PC-3 (cell line): ENCODE results near the gene TSPAN33. TPM values are rescaled to one million over a fixed set of nuclear protein-coding genes. Genes with fewer than 3 reads are reported as not detected.

ENCODE experiments used
- ATAC-seq: fragments of 200-7000 bp; cut with Tn5 transposase; 2 replicates; pipeline ENCODE4 v1.9.1; 2020; ENCODE audit warnings: mild to moderate bottlenecking, moderate library complexity
- BruUV-seq: library from RNA; stranded (reverse); fragments of 400-500 nt; replicated peaks from 2 replicates; lab custom pipeline; 2021; lab: Mats Ljungman, UMichigan
- CTCF ChIA-PET: fragments of 300-600 bp; sonication (Branson Sonifier 250); formaldehyde crosslinking; loops from one replicate; lab custom pipeline; 2022; ENCODE audit warnings: antibody characterized with exemption; lab: Charles Lee
- POLR2A ChIA-PET: fragments of 300-600 bp; sonication (Branson Sonifier 250); formaldehyde crosslinking; loops from one replicate; lab custom pipeline; 2022; ENCODE audit warnings: antibody characterized with exemption; ENCODE audit not compliant: unreplicated experiment; lab: Charles Lee
- DNase-seq: peaks from one replicate; pipeline ENCODE4 v3.0.0-alpha.2; 2015
- H2AFZ ChIP-seq: fragments of 300-600 bp; sonication (generic); 2 replicates; pipeline ENCODE4 v1.6.0; 2016; ENCODE audit warnings: antibody characterized with exemption, low read length
- H3F3A ChIP-seq: fragments of 300-600 bp; sonication (generic); one replicate; pipeline ENCODE4 v1.6.0; 2017; ENCODE audit warnings: antibody characterized with exemption, low read length, control low read depth, mild to moderate bottlenecking; ENCODE audit not compliant: unreplicated experiment
- H3K27ac ChIP-seq: fragments of 300-600 bp; sonication (generic); 2 replicates; pipeline ENCODE4 v1.5.1; 2016; ENCODE audit warnings: mild to moderate bottlenecking, low read length
- H3K27me3 ChIP-seq: fragments of 300-600 bp; sonication (generic); 2 replicates; pipeline ENCODE4 v1.6.1; 2016; ENCODE audit warnings: low read length, mixed read lengths
- H3K36me3 ChIP-seq: fragments of 300-600 bp; sonication (generic); 2 replicates; pipeline ENCODE4 v1.6.1; 2016; ENCODE audit warnings: low read depth, mixed run types, low read length, mixed read lengths
- H3K4me1 ChIP-seq: fragments of 300-600 bp; sonication (generic); 2 replicates; pipeline ENCODE4 v1.5.1; 2016; ENCODE audit warnings: low read length; ENCODE audit not compliant: insufficient read depth
- H3K4me2 ChIP-seq: fragments of 300-600 bp; sonication (generic); 2 replicates; pipeline ENCODE4 v1.6.0; 2016; ENCODE audit warnings: low read length
- H3K4me3 ChIP-seq: fragments of 300-600 bp; sonication (generic); 2 replicates; pipeline ENCODE4 v1.5.1; 2016; ENCODE audit warnings: mild to moderate bottlenecking, low read length, mixed read lengths
- H3K79me2 ChIP-seq: fragments of 300-600 bp; sonication (generic); 2 replicates; pipeline ENCODE4 v1.6.1; 2017; ENCODE audit warnings: low read length, mixed read lengths
- H3K9ac ChIP-seq: fragments of 300-600 bp; sonication (generic); 2 replicates; pipeline ENCODE4 v1.6.0; 2016; ENCODE audit warnings: mild to moderate bottlenecking, low read length
- H3K9me2 ChIP-seq: fragments of 300-600 bp; sonication (generic); replicated peaks from 2 replicates; pipeline ENCODE4 v1.6.1; 2016; ENCODE audit warnings: mixed run types, low read length, mixed read lengths
- H3K9me3 ChIP-seq: fragments of 300-600 bp; sonication (generic); 2 replicates; pipeline ENCODE4 v1.6.1; 2016; ENCODE audit warnings: low read length, mixed read lengths
- H4K20me1 ChIP-seq: fragments of 300-600 bp; sonication (generic); 2 replicates; pipeline ENCODE4 v1.6.1; 2016; ENCODE audit warnings: low read length, mixed read lengths
- EZH2 ChIP-seq: fragments of 300-600 bp; sonication (generic); IDR thresholded peaks from one replicate; pipeline ENCODE4 v1.6.1; 2017; ENCODE audit warnings: antibody characterized with exemption, mild to moderate bottlenecking, low read length; ENCODE audit not compliant: unreplicated experiment
- EZH2phosphoT487 ChIP-seq: fragments of 300-600 bp; sonication (generic); IDR thresholded peaks from 2 replicates; pipeline ENCODE4 v1.6.1; 2018; ENCODE audit warnings: mild to moderate bottlenecking, antibody characterized with exemption, low read length, borderline replicate concordance
- intact Hi-C: fragments of 100-400 bp; cut with micrococcal nuclease; formaldehyde crosslinking; loops from 2 replicates; pipeline ENCODE4 v1.9.0; 2023
- total RNA-seq: library from RNA; depleted of rRNA; stranded (reverse); fragments of >200 nt; gene quantifications from 2 replicates; pipeline ENCODE4 v1.2.3, GENCODE V29; 2014
- TF ChIP-seq, protein P1 (sequence below): fragments of 300-600 bp; sonication (generic); conservative IDR thresholded peaks from 2 replicates; pipeline ENCODE4 v1.5.1; 2017; ENCODE audit warnings: antibody characterized with exemption, low read depth, mild to moderate bottlenecking, low read length

The TSPAN33 gene
- total RNA-seq, 1 experiment from 2014 or later, result 23.7 TPM

DNA sequence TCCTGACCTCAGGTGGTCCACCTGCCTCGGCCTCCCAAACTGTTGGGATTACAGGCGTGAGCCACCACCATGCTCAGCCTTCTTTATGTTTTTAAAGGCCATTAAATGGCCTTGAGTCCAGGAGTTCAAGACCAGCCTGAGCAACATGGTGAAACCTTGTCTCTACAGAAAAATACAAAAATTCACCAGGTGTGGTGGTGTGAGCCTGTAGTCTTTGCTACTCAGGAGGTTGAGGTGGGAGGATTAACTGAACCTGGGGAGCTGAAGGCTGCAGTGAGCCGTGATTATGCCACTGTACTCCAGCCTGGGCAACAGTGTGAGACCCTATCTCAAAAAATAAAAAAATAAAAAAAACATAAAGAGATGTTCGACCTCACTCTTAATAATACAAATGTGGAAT, 54.9 kb downstream of the TSPAN33 start:
- no peaks in the 10 kb centered on the region for H3K9me2 ChIP-seq

DNA sequence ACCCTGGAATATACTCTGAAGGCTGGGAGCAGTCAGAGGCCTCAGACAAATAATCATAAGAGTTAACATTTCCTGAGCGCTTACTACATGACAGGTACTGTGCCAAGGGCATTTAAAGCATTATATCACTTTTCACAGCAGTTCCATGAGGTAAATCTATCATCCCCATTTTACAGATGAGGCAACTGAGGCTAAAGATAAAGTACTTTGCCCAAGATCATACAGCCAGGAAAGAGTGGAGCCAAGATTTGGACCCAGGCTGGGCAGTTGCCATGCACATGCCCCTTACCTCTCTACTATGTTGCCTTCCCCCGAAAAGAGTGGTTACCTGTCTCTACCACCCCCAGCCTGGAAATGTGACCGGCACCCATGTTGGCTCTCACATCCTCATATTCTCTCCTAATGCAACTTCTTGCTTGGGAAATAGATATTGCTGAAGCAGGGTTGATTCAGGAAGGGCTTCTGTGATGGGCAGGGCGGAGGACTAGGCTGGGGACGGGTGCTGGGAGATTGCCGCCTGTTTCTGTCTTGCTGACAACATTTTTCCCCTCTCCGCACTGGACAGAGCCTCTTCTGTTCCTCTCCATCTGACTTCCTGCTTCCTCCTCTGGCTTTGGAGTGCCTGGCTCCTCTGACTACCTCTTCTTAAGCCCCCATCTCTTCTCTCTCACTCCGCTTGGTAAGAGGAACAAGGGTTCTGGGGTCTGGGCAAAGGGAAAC, 57.7 kb downstream of the TSPAN33 start:
- Histone ChIP-seq H3K36me3 (no peaks in the 10 kb centered on the region), H3K79me2 (no peaks in the 10 kb centered on the region), H3K27ac (no peak overlapping the region), H3K27me3 (no peaks in the 10 kb centered on the region), H3K9me3 (no peaks in the 10 kb centered on the region), H3F3A (no peaks in the 10 kb centered on the region), H2AFZ (no peak overlapping the region), H3K9me2 (no peaks in the 10 kb centered on the region), H3K4me3 (no peak overlapping the region), H3K4me1 (no peaks in the 10 kb centered on the region), H3K9ac (no peak overlapping the region), H4K20me1 (no peaks in the 10 kb centered on the region), H3K4me2 (no peak overlapping the region)
- DNase-seq (no peak), ATAC-seq (no peak)
- TF ChIP-seq, protein P1, sequence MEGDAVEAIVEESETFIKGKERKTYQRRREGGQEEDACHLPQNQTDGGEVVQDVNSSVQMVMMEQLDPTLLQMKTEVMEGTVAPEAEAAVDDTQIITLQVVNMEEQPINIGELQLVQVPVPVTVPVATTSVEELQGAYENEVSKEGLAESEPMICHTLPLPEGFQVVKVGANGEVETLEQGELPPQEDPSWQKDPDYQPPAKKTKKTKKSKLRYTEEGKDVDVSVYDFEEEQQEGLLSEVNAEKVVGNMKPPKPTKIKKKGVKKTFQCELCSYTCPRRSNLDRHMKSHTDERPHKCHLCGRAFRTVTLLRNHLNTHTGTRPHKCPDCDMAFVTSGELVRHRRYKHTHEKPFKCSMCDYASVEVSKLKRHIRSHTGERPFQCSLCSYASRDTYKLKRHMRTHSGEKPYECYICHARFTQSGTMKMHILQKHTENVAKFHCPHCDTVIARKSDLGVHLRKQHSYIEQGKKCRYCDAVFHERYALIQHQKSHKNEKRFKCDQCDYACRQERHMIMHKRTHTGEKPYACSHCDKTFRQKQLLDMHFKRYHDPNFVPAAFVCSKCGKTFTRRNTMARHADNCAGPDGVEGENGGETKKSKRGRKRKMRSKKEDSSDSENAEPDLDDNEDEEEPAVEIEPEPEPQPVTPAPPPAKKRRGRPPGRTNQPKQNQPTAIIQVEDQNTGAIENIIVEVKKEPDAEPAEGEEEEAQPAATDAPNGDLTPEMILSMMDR, result no peak
- TF ChIP-seq EZH2phosphoT487, result no peak
- no peak for TF ChIP-seq EZH2
- POLR2A ChIA-PET, result no interaction called here
- CTCF ChIA-PET, result no interaction called here
- intact Hi-C loops, result no loop called here
- BruUV-seq, result no TSS peak

More for the DNA sequence above, 54.9 kb downstream of the TSPAN33 start:
- POLR2A ChIA-PET, result no interaction called here
- DNase-seq (no peak), ATAC-seq (no peak)
- CTCF ChIA-PET, result no interaction called here
- TF ChIP-seq, protein P1, result no peak
- TF ChIP-seq EZH2 (no peak), EZH2phosphoT487 (no peak)
- H2AFZ ChIP-seq, result no peak overlapping the region
- H4K20me1 ChIP-seq, result 0 out of 2 replicates have a peak, but pooled peaks cover 3% of the 10 kb centered on the region
- H3K27me3 ChIP-seq, result no peaks in the 10 kb centered on the region
- no peaks in the 10 kb centered on the region for H3K9me3 ChIP-seq
- BruUV-seq, result no TSS peak
- no peak overlapping the region for H3K27ac ChIP-seq
- no peaks in the 10 kb centered on the region for H3K79me2 ChIP-seq
- H3K4me1 ChIP-seq, result no peaks in the 10 kb centered on the region
- H3K36me3 ChIP-seq, result no peaks in the 10 kb centered on the region
- no peak overlapping the region for H3K4me2 ChIP-seq
- H3K4me3 ChIP-seq, result no peak overlapping the region
- intact Hi-C loops, result no loop called here
- H3K9ac ChIP-seq, result no peak overlapping the region
- H3F3A ChIP-seq, result no peaks in the 10 kb centered on the region

DNA sequence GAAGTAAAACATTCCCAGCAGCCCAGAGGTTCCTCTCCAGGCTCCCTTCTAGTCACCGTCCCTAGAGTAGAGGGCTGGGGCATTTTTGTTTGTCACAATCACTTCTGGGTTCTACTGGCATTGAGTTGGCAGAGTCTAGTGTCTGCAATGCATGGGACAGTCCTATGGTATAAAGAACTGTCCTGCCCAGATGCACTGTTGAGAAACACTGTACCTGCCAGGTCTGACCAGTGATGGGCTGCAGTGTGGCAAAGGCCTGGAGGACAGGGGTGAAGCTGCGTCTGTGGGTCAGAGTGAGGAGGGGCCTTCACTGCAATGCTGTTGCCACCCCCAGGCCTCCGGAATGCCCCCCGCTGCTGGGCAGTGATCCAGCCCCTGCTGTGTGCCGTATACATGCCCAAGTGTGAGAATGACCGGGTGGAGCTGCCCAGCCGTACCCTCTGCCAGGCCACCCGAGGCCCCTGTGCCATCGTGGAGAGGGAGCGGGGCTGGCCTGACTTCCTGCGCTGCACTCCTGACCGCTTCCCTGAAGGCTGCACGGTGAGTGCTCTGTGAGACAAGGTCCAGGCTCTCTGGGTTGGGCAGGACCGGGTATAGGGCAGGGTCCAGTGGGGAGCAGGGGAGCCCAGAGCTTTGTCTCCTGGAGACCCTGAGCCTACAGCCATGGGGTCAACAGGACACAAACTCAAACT, 58.7 kb downstream of the TSPAN33 start:
- Histone ChIP-seq H3K27me3 (no peaks in the 10 kb centered on the region), H3K4me3 (no peak overlapping the region), H3K79me2 (no peaks in the 10 kb centered on the region), H3K9ac (no peak overlapping the region), H3K4me1 (no peaks in the 10 kb centered on the region), H2AFZ (no peak overlapping the region), H3F3A (no peaks in the 10 kb centered on the region), H3K27ac (no peak overlapping the region), H3K36me3 (no peaks in the 10 kb centered on the region), H4K20me1 (no peaks in the 10 kb centered on the region), H3K9me3 (no peaks in the 10 kb centered on the region), H3K9me2 (no peaks in the 10 kb centered on the region), H3K4me2 (no peak overlapping the region)
- POLR2A ChIA-PET, result no interaction called here
- CTCF ChIA-PET, result no interaction called here
- no peak for ATAC-seq
- BruUV-seq, result no TSS peak
- intact Hi-C loops, result no loop called here
- no peak for DNase-seq
- TF ChIP-seq, protein P1, result no peak
- TF ChIP-seq EZH2phosphoT487, result no peak
- TF ChIP-seq EZH2, result no peak
